Stimulated activated CD4-positive, alpha-beta T cell treated with anti-CD3 and anti-CD28 coated beads, Interleukin-1b, Interleukin-23, amount 100 ng/mL, for 24 hours (primary cell): ENCODE results near the gene MARCHF9.

Source experiments
- DNase-seq, 4 experiments: peaks; one replicate each; pipeline ENCODE4 v3.0.0-alpha.2; 2020; ENCODE audit warnings: low read depth in 4 of 4, low spot score in 1 of 4

The MARCHF9 gene

DNA sequence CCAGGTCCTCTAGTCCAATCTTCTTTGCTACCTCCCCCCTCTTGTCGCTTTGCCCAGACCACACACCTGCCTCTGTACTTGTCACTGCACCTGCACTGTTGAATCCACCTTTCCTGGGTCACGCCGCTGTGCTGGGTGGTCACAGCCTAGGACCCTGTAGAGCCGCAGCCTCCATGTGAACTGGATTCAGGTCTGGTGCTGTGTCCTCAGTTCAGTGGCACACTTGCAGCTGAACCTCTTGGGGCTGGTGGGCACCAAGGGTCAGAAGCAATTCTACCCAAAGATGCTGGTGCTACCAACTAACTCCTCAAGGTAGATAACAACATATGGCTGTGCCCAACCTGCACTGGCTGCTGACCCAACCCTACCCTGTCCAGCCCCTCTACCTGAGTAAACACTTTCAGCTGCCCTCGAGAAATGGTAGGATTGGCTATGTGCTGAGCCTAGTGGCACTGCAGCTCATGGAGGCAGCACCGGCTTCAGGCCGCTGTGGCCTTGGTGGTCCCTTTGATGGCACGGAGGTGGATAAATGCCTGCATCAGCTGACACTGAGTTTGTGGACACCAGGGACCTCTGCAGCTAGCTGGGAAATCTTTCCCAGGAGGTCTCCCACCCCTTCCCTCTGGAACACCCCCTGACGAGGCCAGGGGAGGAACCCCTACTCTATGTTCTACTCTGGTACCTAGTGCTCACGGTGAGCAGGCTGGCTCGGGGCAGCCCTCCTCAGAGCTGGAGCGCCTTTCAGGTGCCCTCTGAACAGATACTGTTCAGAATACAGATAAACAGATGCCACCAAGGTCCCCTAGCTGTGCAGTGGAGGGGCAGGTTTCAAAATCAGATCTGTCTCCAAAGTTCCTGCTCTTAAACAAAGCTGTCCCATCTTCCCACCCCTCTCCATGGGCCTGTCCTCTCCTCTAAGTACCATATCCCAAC is 30.6 kb upstream of the MARCHF9 start:
- no peak for DNase-seq

DNA sequence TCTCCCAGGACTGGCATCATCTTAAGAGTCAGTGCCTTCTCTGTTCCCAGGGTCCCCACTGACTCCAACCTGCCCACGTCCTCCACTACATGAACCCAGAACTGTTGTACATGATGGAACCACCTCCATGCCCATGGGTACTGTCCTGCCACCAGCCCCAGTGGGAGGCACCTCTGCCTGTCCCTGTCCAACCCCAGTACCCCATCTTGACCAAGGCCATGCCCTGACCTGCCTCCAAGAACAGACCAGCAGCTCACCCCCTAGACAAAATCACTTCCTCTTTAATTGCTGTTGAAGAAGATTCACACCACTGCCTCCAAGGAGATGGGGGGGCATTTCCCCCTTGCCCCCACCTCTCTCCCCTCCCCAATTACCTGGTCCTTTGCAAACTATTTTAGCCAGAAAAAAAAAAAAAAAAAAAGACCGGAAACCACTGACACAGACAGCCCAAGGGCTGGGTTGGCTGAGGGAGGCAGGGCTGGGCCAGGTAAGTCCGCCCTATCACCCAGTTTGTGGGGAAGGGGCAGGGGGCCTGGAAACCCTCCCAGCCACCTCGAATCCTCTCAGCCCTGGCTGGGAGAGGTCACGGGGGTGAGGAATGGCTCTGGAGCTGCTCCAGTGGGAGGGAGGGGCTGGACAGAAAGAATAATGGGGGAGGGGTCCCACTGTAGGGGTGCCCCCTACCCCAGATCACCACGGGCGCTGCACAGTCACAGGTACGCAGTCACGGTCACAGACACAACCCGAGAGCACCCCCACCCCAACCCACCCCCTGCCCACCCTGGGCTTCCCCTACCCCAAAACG is 29.8 kb upstream of the MARCHF9 start:
- no peak for DNase-seq

DNA sequence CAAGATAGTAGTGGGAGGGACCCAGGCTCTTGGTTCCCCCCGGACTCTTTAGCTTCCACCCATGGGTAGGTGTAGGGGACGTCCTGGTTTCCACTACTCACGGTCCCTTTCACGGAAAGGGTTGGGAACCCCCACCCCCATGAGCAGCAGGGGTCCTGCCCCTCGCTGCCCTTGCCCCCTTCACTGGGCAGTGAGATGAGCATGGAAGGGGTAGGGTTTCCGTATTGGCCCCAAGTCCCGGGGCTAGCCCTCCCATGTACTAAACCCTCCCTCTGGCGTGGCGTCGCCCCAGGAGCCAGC is 29.1 kb upstream of the MARCHF9 start:
- DNase-seq: no peak

DNA sequence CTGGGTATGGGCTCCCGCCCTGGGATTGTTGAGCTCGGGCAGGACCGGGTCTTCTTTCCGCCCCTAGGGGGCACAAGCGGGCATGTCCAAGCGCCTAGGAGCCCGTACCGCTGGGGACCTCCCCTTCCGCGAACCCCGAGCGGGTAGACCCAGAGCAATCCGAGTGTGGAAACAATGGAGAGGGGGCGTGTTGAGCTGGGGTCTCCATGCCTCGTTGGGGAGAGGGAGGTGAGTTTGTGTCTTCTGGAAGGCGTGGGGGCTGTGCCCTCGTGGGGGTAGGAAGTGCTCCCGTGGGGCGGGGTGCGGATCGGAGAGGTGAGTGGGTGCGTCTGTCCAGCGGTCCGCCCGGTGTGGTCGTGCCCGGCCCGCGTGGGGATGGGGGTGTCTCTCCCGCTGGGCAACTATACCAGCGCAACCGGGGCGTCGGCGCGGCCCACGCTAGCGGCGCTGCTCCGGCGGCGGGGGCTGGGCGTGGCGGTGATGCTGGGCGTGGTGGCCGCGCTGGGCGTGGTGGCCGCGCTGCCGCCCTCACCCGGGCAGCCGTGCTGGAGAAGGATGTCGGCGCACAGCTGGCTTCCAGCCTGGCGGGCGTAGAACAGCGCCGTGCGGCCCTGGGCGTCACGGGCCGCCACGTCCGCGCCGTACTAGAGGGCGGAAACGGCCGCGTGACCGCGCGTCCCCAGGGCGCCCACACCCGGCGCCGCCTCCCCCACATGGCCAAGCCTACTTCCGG is 28.6 kb upstream of the MARCHF9 start:
- no peak for DNase-seq

DNA sequence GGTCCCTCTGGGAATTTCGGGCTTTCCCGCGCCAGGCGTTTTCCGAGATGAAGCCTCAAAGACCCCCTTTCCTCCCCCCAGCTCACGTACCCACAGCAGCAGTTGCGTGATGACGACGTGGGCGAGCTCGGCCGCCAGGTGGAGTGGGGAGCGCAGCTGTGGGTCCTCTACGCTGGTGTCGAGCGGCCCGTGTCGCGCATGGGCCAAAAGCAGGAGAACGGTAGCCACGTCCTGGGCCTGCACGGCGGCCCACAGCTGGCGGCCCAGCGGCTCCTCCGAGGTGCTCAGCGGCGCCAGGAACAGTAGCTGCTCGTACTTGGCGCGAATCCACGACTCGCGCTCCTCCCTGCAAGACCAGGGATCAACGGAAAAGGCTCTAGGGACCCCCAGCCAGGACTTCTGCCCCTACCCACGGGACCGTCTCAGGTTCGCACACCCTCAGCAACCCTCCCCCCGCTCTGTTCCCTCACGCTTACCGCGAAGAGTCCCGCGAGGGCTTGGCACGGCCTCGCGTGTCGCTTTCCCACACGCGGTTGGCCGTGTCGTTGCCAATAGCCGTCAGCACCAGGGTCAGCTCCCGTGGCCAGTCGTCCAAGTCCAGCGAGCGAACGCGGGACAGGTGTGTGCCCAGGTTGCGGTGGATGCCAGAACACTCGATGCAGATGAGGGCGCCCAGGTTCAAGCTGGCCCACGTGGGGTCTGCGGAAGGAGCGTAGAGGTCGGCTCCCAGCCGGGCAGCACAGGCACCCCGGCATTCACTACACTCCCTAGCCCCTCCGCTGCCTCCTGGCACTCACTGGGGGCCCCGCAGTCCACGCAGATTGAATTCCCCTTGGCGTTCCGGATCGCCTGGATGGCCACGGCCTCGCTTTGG is 27.8 kb upstream of the MARCHF9 start:
- no peak for DNase-seq

DNA sequence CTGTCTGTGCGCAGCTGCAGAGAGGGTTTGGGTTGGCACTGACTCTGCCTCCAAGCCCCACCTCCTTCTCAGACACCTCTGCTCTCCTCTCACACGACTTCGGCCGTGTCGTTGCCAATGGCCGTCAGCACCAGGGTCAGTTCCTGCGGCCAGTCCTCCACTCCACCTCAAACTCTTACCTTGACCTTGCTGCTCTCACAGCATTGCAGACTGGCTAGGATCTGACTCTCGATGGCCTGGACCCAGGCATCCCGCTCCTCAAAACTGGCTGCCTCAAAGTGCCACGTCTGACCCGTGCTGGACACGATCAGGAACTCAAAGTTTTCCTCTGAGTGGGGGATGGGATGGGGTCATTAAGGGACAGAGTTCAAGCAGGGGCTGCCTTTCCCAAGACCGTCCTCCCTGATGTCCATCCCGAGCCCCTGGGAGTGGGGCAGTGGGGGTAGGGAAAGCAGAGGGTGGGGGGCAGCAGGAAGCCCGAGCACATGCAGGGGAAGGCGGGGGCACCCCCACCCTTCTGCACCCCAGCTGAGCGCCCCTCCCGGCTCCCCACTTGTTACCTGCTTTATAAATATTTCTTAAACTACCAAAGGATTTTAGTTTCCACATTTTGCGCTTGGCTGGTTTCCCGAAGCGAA is 27.0 kb upstream of the MARCHF9 start:
- no peak for DNase-seq

DNA sequence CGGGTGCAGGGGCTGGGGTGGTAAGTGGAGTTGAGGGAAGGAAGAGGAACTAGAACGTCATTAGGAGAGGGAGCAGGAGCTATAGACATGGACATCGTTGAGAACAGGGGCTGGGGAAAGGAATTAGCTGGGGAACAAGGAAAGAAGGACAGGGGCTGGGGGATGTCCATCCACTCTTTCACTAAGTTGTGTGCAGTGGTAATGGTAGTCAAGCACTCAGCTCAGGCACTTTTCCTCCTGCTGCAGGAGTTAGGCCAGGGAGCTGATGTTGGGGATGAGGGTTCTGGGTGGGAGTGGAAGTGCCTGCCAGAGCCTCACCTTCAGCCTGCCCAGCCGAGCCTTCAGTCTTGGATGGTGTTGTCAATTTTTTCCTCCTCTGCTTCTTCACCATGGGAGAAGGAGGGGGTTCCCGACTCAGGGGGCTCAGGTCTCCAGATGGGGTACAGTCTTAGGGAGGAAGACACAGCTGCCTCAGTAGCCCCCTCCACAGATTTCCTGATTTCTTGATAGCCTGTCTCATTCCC is 25.5 kb upstream of the MARCHF9 start:
- no peak for DNase-seq

DNA sequence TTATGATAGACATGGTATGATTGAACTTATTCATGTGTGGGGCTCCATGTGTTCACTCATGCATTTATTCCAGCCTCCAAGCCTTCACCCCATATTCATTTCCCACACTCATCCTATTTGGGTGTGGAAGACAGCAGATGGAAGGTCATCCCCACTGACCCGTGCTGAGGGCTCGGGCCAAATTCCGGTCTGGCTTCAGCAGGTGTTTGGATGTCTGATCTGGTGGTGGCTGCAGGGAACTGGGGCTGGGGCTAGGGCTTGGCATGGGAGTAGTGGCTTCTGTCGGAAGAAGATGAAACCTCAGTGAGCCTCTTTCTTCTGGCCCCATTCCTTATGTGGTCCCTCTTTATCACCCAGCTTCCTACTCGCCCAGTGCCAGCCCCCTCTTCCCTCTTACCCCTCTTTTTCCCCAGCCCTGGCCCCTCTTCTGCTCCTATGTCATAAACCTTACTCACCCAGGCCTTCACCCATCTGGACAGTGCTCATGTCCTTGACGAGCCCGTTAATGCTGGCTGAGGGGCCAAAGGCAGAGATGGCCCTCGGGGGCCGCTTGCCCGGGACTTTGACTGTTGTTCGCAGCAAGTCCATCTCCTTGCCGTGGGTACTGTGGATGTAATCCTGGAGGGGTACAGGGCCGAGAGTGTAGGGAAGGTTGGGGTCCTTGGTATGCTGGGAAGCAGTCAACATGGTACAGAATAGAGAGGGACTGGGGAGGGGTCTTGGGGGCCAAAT is 24.4 kb upstream of the MARCHF9 start:
- DNase-seq: no peak

DNA sequence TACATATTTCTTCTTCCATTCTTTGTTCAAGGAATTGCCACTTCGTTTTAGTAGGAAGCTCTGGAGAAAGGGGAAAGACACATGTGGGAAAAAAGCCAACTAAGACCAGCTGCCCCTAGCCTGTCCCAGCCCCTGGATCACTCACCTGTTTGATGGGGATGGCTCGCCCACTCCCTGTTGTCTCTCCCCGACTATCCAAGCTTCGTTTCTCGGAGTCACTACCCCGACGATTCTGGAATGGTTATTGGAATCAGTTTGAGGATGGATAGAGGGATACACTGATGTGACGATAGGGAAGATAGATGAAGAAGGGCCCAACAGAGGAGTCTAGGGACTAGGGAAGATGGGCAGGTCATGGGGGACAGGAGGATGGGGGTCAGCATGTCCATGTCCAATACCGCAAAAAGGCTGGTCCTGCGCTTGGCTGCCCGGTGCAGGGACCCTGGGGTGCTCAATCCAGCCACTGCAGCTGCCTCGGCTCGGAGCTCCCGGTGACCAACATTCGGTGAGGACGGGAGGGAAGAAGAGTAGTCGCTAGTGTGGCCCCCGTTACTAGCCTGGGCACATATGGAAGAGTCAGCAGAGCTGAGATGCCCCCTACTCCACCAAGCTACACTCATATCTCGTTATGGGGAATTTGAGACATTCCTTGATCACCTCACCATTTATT is 23.4 kb upstream of the MARCHF9 start:
- no peak for DNase-seq

DNA sequence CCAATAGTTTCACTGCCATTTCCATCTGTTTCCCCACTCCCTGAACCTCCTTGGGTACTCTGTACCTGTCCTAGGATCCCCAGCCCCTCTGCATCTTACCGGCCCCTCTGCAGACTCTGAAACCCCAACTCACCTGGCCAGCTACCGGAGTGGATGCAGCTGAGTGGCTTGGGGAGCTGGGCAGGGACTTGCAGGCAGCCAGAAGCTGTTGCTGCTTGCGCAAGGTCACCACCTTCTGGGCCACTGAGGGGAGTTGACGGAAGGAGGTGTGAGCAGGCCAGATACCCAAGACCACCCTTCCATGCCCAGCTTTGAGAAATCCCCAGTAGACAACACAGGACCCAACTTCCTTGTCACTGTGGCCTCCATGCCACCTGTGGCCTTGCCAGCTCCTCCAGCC is 22.6 kb upstream of the MARCHF9 start:
- DNase-seq: no peak

DNA sequence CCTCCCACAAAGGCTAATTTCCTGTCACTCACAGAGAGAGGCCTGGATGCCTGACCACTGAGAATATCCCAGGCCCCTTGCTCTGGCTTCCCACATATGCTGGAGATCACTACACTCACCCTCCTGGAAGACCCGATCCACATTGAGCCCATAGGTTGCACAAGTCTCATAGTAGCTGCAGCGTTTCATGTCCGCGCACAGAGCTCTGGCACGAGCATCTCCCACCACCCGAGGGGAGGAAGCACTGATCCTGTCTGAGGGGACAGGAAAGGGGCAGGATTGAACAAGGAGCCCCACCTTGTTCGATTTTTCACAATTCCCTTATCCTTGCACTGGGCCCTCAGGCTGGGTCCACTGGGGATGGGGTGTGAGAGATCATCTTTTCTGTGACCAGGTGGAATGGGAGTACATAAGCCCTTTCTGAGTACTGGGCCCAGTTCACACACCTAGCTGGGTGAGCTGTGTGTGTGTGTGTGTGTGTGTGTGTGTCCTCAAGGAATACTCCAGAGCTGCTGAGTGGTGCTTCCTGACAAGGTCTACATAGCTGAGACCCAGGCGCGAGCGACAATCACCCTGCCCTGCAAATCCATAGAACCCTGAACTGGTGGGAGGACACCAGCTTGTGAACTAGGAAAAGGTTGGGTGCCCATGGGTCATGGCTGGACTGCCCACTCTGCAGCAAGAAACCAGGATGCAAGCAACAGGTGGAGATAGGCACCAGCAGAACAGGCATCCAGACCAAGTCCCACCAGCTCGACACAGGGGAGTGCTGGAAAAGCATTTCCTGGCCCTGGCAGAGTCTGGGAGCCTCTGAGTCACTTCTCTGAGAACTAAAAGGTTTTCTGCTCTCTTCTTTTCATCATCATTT is 21.9 kb upstream of the MARCHF9 start:
- no peak for DNase-seq

DNA sequence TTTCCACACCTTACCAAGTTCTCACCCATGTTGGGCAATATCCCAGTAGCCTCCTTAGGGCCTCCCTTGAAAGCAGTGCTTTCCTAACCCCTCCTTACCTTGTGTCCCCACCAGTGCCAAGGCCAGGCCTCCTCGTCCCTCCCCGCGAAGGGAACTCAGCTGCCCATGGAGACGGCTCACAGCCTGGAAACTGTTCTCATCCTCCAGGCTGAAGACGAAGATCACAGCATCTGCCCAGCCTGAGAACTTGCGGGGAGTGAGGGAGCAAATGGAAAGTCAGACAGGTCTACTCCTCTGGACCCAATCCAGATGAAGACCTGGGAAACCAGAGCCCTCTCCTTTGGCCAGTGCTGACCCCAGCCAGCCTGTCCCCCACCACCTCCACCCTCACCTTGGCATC is 21.0 kb upstream of the MARCHF9 start:
- DNase-seq: no peak

DNA sequence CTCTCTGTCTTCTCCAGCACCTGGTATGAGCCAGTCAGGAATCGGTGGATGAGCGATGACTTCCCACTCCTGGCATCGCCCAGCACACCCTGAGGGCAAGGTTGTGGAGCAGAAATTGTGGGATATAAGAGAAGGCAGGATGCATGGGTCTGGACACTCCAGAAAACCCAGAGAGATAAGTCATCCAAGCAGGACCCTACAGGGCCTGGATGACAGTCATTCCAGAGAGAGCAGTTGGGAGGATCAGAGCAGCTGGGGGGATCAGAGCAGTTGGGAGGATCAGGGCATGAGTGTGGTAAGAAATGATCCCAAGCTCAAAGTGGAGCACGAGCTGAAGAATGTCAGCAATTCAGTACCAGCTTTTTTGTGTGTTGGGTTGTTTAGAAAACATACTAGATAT is 20.3 kb upstream of the MARCHF9 start:
- no peak for DNase-seq

DNA sequence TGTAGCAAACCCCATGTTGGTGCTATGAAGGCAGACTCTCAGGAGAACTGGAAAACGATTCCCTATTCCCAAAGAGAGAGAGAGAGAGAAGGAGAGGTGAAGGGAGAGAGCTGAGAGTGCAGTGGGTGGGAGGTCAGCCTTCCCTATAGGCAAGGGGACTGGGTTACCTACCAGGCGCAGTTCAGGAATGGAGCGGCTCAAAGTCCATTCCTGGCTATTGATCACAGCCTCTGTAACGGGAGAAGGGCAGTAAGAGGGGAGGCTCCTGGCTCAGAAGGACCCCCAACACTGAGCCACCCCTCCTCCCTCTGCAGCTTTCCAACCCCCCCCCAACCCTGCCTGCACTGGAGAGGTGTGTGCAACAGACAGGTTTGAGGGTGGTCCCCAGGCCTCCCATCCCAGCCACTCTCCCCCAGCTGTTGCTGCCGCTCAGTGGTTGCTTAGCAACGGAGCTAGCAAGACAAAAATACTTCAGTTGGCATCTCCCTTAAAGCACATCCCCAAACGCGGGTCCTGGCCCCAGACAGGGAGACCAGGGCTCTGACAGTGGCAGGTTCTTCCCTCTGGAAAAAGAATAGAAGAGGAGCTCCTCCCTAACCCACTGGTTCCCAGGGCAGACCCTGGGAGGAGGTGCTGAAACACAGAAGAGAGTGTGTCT is 19.6 kb upstream of the MARCHF9 start:
- DNase-seq: no peak

DNA sequence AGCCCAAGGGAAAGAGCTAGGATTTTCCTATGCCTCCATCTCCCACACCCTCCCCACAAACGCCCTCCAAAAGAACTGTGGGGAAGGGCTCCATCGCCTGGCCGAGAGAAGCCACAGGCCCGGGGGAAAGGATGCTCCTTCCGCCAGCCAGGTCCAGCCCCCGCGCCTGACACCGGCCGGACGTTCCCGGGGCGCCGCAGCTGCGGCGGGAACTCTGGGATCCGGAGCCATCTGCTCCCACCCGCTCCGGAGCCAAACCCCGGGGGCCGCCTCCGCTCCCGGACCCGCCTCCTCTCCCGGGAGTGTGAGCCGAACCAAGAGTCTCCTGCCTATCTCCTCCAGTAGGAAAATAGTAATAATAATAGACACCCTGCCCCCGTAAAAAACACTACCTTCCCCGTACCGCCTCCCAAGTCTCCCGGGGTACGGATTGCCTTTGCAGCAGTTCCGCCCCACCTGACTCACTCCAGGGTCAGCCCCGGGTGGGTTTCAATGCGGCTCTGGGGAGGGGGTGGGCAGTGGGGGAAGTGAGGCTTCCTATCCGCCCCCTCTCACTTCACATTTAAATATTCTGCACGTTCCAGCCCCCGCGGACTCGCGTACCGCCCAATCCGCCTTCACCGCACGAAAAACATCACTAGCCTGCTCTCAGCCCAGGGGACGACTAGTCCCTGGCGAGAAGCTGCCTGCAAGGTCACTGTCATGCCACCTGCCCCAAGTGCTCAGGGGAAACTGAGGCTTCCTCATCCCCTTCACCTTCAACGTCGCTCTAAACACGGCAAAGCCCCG is 18.8 kb upstream of the MARCHF9 start:
- DNase-seq: no peak

DNA sequence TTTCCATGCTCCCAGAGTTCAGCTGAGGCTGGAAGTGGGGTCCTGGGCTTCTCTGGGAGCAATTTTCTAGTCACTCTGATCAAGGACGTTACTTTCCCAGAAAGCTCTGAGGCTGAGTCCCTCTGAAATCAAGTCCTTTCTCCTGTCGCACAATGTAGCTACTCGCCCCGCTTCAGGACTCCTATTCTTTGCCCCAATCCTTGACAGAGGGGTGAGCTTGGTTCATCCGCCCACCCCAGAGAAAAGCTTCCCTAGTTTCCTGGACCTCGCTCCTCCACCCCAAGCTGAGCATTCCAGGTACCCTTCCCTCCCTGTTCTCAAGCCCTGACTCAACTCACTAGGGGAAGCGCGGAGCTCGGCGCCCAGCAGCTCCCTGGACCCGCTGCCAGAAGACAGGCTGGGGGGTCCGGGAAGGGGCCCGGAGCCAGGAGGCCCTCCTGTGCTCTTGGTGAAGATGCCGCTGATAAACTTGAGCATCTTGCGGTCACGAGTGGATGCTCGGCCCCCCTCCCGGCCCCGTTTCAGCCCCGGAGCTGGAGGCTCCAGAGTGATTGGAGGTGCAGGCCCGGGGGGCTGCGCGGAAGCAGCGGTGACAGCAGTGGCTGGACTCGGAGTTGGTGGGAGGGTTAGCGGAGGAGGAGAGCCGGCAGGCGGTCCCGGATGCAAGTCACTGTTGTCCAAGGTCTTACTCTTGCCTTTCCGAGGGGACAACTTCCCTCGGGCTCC is 18.0 kb upstream of the MARCHF9 start:
- no peak for DNase-seq
